GM10248 (cell line): ENCODE results near the gene BCAS4.

ENCODE experiments used
- CTCF ChIA-PET: fragments of 300-600 bp; sonication (Branson Sonifier 250); formaldehyde crosslinking; extraction: SDS; loops from one replicate; lab custom pipeline; 2021; ENCODE audit warnings: antibody characterized with exemption; lab: Yijun Ruan, JAX
- POLR2A ChIA-PET: fragments of 350-650 bp; sonication (Branson Sonifier 250); formaldehyde crosslinking; extraction: SDS; loops from one replicate; lab custom pipeline; 2020; ENCODE audit warnings: antibody characterized with exemption; lab: Yijun Ruan, JAX
- DNase-seq: peaks from one replicate; pipeline ENCODE4 v3.0.0; 2012; ENCODE audit errors: extremely low spot score
- TF ChIP-seq, protein P1 (sequence below): IDR thresholded peaks from 2 replicates; pipeline ENCODE4 v1.5.1; 2012; ENCODE audit warnings: mild to moderate bottlenecking, low read depth; ENCODE audit errors: extremely low read depth, missing control alignments, control extremely low read depth

Gene BCAS4

DNA sequence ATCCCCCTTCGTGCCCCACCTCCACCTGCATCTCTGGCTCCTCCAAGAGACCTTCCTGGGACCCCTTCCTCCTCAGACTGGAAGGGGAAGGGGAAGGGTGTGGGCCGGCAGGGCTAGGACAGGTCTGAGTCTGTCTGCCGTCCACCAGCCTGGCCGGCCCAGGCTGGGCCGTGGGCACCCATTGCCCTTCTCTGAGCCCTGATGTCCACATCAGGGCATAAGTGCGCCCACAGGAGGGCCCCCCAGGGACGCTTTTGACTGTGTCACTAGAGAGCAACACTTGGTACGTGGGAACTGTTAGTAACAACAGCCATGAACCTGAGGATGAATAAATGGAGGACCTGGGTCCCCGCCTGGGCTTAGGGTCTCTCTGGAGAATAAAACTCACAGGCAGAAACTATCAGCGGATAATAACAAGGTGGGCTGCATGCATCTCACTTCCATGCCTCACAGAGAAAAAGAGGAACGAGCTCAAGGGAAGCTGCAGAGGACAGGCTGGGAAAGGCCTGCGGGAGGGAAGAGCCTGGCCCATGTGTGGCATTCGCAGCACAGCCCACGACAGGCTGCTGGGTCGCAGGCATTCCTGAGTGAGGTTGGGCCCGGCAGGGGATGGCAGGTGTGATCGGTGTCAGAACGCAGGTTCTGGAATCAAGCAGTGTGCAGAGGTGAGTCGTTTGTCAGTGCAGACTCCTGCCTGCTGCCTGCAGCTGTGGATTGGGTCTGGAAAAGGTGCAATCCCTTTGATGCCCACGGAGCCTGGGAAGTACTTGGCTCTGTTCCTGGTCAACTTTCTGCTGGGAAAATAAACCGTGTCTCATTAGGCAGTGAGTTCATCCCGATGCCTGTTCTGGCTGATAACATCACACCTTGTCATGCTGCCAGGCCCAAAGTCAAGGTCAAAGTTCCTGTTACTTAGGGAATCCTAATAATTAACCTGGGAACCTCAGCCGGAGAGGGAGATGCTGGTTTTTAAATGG, 60.9 kb downstream of the BCAS4 start:
- TF ChIP-seq, protein P1, sequence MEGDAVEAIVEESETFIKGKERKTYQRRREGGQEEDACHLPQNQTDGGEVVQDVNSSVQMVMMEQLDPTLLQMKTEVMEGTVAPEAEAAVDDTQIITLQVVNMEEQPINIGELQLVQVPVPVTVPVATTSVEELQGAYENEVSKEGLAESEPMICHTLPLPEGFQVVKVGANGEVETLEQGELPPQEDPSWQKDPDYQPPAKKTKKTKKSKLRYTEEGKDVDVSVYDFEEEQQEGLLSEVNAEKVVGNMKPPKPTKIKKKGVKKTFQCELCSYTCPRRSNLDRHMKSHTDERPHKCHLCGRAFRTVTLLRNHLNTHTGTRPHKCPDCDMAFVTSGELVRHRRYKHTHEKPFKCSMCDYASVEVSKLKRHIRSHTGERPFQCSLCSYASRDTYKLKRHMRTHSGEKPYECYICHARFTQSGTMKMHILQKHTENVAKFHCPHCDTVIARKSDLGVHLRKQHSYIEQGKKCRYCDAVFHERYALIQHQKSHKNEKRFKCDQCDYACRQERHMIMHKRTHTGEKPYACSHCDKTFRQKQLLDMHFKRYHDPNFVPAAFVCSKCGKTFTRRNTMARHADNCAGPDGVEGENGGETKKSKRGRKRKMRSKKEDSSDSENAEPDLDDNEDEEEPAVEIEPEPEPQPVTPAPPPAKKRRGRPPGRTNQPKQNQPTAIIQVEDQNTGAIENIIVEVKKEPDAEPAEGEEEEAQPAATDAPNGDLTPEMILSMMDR = no peak
- POLR2A ChIA-PET = no interaction called here
- CTCF ChIA-PET = interaction anchor here (1.4 kb wide), 1 partner anchor 65 kb away, joined by 3 read pairs; no protein-coding TSS in a partner anchor
- DNase-seq = no peak

DNA sequence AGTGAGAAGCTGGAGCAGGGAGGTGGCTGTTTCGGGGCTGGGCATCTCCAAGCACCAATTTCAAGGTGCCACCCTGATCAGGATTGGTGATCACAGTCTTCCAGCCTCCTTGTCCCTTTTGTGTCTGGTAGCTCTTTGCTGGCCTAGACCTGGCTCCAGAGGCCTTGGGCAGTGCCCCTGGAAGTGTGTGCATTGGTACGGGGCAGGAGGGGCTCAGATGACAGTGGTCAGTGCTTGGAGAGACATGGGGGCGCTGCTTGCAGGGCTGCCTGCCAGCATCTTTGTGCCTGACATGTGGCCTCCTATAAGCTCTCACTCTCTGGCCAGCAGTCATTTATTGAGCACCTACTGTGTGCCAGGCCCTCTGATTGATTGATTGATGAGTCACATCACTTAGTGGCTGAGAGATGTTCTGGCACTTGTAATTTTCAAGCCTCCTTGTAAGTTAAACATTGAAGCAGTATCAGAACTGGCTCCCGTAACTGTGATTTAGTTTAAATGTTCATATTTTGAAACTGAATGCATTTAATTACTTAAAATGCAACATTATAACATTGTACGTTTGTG, 61.7 kb downstream of the BCAS4 start:
- no peak for DNase-seq
- CTCF ChIA-PET = interaction anchor here (1.4 kb wide), 2 partner anchors 65 to 73 kb away, joined by 3 read pairs; no protein-coding TSS in a partner anchor
- POLR2A ChIA-PET = no interaction called here
- TF ChIP-seq, protein P1 = no peak

DNA sequence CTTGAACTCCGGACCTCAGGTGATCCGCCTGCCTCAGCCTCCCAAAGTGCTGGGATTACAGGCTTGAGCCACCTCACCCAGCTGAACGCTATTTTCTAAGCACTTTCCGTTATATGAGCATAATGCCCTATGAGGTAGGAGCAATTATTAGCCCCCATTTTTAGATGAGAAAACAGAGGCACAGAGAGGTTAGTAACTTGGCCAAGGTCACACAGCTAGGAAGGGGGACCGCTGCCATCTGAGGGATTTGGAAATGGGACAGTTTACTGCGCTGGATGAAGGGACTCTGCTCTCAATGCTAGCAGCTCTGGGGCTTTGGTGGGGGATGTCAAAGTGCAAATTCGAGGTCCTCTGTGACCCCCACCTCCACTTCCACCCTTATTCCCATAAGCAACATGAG, 62.5 kb downstream of the BCAS4 start:
- DNase-seq = no peak
- ChIA-PET POLR2A (no interaction called here), CTCF (interaction anchor here (0.8 to 1.4 kb wide), 3 partner anchors 10 to 72 kb away, joined by 3 read pairs; no protein-coding TSS in a partner anchor)
- TF ChIP-seq, protein P1 = no peak

- ChIA-PET POLR2A (no interaction called here), CTCF (interaction anchor here (0.6 kb wide), 1 partner anchor 60 kb away, joined by 3 read pairs; no protein-coding TSS in a partner anchor)
- TF ChIP-seq, protein P1 = no peak
- no peak for DNase-seq
These were observed 63.7 kb downstream of the BCAS4 start for GRCh38 chr20:50858525-50858924.

GRCh38 chr20:50859161-50859560, 64.3 kb downstream of the BCAS4 start:
- ChIA-PET CTCF (interaction anchor here (1.7 kb wide), 1 partner anchor 64 kb away, joined by 6 read pairs; the partner anchor contains the start of gene BCAS4), POLR2A (no interaction called here)
- TF ChIP-seq, protein P1 = no peak
- no peak for DNase-seq

DNA sequence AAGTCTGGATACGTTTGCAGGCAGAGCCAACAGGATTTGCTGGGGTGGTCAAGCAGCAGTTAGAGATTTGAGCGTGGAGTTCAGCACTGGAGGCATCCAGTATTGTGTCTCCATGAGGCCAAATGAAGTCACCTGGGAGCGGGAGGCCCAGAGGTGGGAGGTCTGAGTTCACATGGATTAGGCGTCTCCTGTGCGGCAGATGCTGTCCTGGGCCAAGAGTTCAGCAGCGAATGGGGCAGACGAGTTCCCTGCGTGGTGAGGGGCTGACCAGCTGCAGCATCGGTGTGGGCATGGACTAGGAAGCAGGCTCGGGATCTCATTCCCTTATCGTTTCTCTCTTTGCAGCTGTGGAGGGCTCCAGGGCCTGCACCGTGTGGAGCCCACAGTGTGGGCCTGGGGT, 66.2 kb downstream of the BCAS4 start:
- TF ChIP-seq, protein P1 = no peak
- ChIA-PET POLR2A (no interaction called here), CTCF (no interaction called here)
- DNase-seq = no peak
